Measurements from ENCODE around the gene SLC9A9. TPM values are rescaled to one million over a fixed set of nuclear protein-coding genes. Genes with fewer than 3 reads are reported as not detected.

The SLC9A9 gene
- total RNA-seq, 4 donors from 2014 or later, result 7.8 to 19.6 (median 13.4) TPM

- intact Hi-C loops (cut with DNase I), result no loop called here
- TF ChIP-seq CTCF (IDR thresholded peaks at IDR 0.05) (no peak), POLR2A (IDR thresholded peaks at IDR 0.05) (no peak)
Observed at GRCh38 chr3:143753006-143753405, 95.3 kb downstream of the SLC9A9 start.

GRCh38 chr3:143751643-143752178, 96.6 kb downstream of the SLC9A9 start:
- TF ChIP-seq POLR2A (IDR thresholded peaks at IDR 0.05) (no peak), CTCF (IDR thresholded peaks at IDR 0.05) (no peak)
- no peak overlapping the region for H3K27ac ChIP-seq
- WGBS, 2 donors, result 70 to 77% methylated on average over 4 of the region's 4 CpGs

More at GRCh38 chr3:143753006-143753405, 95.3 kb downstream of the SLC9A9 start:
- H3K4me3 ChIP-seq (replicated peaks in 1 of 3), result no peak overlapping the region
- H3K36me3 ChIP-seq, result no peaks in the 10 kb centered on the region
- DNase-seq, result no peak
- H3K27ac ChIP-seq, result no peak overlapping the region
- H3K9me3 ChIP-seq, result no peaks in the 10 kb centered on the region
- no peaks in the 10 kb centered on the region for H3K27me3 ChIP-seq
- 71 to 76% methylated on average over 1 of the region's 1 CpG for WGBS, 2 donors
- no peaks in the 10 kb centered on the region for H3K4me1 ChIP-seq

GRCh38 chr3:143750841-143751240, 97.4 kb downstream of the SLC9A9 start:
- DNase-seq, result no peak
- 87 to 99% methylated on average over 2 of the region's 2 CpGs for WGBS, 2 donors
- intact Hi-C loops (cut with DNase I), result no loop called here
- Histone ChIP-seq H3K27me3 (no peaks in the 10 kb centered on the region), H3K9me3 (no peaks in the 10 kb centered on the region), H3K27ac (no peak overlapping the region), H3K4me1 (no peaks in the 10 kb centered on the region), H3K36me3 (no peaks in the 10 kb centered on the region), H3K4me3 (replicated peaks in 1 of 3) (no peak overlapping the region)
- TF ChIP-seq CTCF (IDR thresholded peaks at IDR 0.05) (no peak), POLR2A (IDR thresholded peaks at IDR 0.05) (no peak)

More at GRCh38 chr3:143751643-143752178, 96.6 kb downstream of the SLC9A9 start:
- H3K9me3 ChIP-seq, result no peaks in the 10 kb centered on the region
- no peaks in the 10 kb centered on the region for H3K27me3 ChIP-seq
- no peaks in the 10 kb centered on the region for H3K36me3 ChIP-seq
- no peaks in the 10 kb centered on the region for H3K4me1 ChIP-seq
- no peak overlapping the region for H3K4me3 ChIP-seq (replicated peaks in 1 of 3)
- intact Hi-C loops (cut with DNase I), result no loop called here
- no peak for DNase-seq

- Histone ChIP-seq H3K4me3 (replicated peaks in 1 of 3) (no peak overlapping the region), H3K9me3 (no peaks in the 10 kb centered on the region), H3K27ac (no peak overlapping the region), H3K27me3 (no peaks in the 10 kb centered on the region), H3K36me3 (no peaks in the 10 kb centered on the region), H3K4me1 (no peaks in the 10 kb centered on the region)
- TF ChIP-seq POLR2A (IDR thresholded peaks at IDR 0.05) (no peak), CTCF (IDR thresholded peaks at IDR 0.05) (no peak)
- intact Hi-C loops (cut with DNase I), result no loop called here
- DNase-seq, result no peak
- WGBS, 2 donors, result 87 to 90% methylated on average over 5 of the region's 5 CpGs
Observed at GRCh38 chr3:143749926-143750325, 98.3 kb downstream of the SLC9A9 start.

- H3K27ac ChIP-seq, result no peak overlapping the region
- no peak for TF ChIP-seq CTCF (IDR thresholded peaks at IDR 0.05)
- no peak for TF ChIP-seq POLR2A (IDR thresholded peaks at IDR 0.05)
- no peaks in the 10 kb centered on the region for H3K9me3 ChIP-seq
- no peaks in the 10 kb centered on the region for H3K4me1 ChIP-seq
- no peaks in the 10 kb centered on the region for H3K36me3 ChIP-seq
- WGBS, 2 donors, result 85 to 95% methylated on average over 2 of the region's 2 CpGs
- H3K4me3 ChIP-seq (replicated peaks in 1 of 3), result no peak overlapping the region
- intact Hi-C loops (cut with DNase I), result no loop called here
- no peaks in the 10 kb centered on the region for H3K27me3 ChIP-seq
- DNase-seq, result no peak
Observed at GRCh38 chr3:143737065-143737464, 111.2 kb downstream of the SLC9A9 start.

Measured in thyroid gland (tissue), 4 donors.